ENCODE data around the gene STARD3. TPM values are rescaled to one million over a fixed set of nuclear protein-coding genes. Genes with fewer than 3 reads are reported as not detected.

The STARD3 gene
- total and polyA plus RNA-seq, 7 donors: 21.0 to 59.2 (median 37.0) TPM

DNA sequence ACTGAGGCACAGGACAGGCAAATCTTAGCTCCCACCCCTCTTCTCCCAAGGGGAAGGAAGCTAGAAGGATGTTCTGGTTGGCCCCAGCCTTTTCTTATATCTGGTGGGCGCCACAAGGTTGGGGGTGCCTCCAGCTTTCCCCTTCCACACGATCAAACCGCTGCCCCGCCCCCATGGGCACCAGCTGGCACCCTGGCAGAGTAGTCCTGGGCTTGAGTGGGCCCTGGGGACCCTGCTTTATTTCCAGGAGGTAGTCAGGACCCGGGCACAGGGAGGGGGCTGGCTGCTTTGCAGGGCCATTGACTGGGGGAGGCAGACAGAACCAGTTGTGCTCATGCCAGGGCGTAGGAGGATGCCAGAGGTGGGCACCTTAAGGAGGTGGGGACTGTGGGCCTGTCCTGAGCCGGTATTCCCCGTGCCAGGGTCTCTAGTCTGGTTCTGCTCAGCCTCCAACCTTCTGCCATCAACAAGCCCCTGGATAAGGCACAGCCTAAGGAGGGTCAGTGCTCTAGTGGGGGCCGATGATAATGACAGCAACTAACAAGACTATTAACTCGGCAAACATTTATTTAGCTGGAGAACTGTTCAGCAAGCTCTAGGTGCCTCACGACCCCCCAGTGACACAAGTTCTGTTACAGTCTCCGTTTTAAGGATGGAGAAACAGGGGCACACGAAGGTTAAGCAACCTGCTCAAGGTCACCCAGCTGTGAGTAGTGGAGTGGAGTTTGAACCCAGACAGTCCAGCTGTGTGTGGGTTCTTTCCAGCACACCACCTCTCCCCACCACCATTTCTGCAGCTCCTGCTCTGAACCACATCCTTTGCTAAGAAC lies 17.8 kb upstream of the STARD3 start:
- DNase-seq: no peak
- 25 to 56% methylated on average over 13 of the region's 13 CpGs for WGBS, 2 donors
- H3K4me1 ChIP-seq: peaks cover 0 to 33% (median 25%) of the 10 kb centered on the region in 4 donors
- no peaks in the 10 kb centered on the region for H3K36me3 ChIP-seq
- peak overlapping the region in 2 of 4 donors; percentile 55 to 70 for H3K4me3 ChIP-seq
- TF ChIP-seq EP300 (IDR thresholded peaks at IDR 0.05) (no peak), POLR2A (IDR thresholded peaks at IDR 0.05) (no peak), POLR2AphosphoS5 (IDR thresholded peaks at IDR 0.05) (no peak)
- intact Hi-C loops (cut with DNase I): no loop called here
- H3K27ac ChIP-seq: peak overlapping the region in 2 of 4 donors; percentile 67 to 77
- peaks cover 0 to 18% (median 6%) of the 10 kb centered on the region in 3 donors for H3K27me3 ChIP-seq
- H3K9me3 ChIP-seq: no peaks in the 10 kb centered on the region

DNA sequence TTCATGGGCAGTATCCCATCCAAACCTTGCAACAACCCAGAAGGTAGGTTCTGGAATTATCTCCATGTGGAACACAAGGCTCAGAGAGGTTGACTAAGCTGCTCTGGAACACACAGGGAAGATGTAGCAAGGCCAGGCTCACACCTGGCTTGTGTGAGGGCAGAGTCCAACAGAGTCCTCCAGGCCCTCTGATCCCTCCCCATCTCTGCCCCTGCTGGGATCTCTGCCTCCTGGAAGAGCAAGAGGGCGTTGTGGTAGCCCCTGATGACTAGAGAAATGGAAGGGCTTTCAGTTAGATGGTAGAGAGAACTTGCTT lies 17.2 kb upstream of the STARD3 start:
- no peak for TF ChIP-seq POLR2AphosphoS5 (IDR thresholded peaks at IDR 0.05)
- TF ChIP-seq POLR2A (IDR thresholded peaks at IDR 0.05): no peak
- no peak for TF ChIP-seq EP300 (IDR thresholded peaks at IDR 0.05)
- TF ChIP-seq, protein P1, sequence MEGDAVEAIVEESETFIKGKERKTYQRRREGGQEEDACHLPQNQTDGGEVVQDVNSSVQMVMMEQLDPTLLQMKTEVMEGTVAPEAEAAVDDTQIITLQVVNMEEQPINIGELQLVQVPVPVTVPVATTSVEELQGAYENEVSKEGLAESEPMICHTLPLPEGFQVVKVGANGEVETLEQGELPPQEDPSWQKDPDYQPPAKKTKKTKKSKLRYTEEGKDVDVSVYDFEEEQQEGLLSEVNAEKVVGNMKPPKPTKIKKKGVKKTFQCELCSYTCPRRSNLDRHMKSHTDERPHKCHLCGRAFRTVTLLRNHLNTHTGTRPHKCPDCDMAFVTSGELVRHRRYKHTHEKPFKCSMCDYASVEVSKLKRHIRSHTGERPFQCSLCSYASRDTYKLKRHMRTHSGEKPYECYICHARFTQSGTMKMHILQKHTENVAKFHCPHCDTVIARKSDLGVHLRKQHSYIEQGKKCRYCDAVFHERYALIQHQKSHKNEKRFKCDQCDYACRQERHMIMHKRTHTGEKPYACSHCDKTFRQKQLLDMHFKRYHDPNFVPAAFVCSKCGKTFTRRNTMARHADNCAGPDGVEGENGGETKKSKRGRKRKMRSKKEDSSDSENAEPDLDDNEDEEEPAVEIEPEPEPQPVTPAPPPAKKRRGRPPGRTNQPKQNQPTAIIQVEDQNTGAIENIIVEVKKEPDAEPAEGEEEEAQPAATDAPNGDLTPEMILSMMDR (IDR thresholded peaks at IDR 0.05): no peak
- 15 to 62% methylated on average over 1 of the region's 1 CpG for WGBS, 2 donors
- DNase-seq: no peak
- H3K27me3 ChIP-seq: peaks cover 1 to 16% (median 5%) of the 10 kb centered on the region in 3 donors
- H3K4me3 ChIP-seq: no peak overlapping the region
- intact Hi-C loops (cut with DNase I): loop anchor here (10.0 kb wide), 1 partner anchor 355 kb away; no protein-coding TSS in a partner anchor
- no peak overlapping the region for H3K27ac ChIP-seq
- no peaks in the 10 kb centered on the region for H3K36me3 ChIP-seq
- no peaks in the 10 kb centered on the region for H3K9me3 ChIP-seq
- H3K4me1 ChIP-seq: peaks cover 0 to 33% (median 25%) of the 10 kb centered on the region in 4 donors

DNA sequence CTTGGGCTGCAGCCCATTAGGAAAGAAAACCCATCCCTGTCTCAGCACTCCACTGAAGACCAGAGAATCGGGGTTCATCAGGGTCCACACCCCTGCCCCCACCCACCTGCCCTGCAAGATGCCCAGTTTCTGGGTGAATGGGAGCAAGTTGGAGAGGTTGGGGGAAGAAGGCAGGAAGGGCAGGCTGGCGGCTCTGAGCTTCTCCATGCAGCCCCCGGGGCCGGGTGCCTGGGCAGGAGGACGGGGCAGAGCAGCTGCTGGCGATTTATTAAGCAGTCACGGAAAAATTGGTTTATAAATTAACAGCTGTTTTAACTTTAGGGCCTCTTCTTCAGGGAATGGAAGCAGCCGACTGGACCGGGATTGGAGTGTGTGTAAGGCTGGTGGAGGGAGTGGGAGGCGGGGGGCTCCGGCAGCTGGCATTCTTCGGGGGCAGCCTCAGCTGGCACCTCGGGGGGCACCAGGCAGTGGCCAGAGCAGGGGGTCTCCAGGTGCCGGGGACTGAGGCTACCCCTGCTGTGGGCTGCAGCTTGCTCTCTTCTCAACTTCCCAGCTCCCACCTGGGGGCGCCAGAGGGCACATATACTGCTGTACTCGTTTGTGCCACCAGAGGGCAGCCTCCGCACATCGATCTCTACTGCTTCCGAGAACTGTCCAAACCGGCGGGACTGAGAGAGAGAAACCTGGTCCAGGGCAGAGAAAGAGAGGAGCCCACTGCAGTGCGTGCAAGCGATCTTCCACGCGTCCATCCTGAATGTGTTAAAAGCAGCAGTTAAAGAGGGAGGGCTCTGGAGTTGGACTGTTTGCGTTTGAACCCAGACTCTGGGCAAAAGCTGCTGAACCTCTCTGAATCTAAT lies 15.2 kb upstream of the STARD3 start:
- Histone ChIP-seq H3K27ac (no peak overlapping the region), H3K27me3 (peaks cover 14 to 32% (median 22%) of the 10 kb centered on the region in 3 donors), H3K4me1 (peaks cover 0 to 38% (median 30%) of the 10 kb centered on the region in 4 donors), H3K4me3 (no peak overlapping the region), H3K36me3 (no peaks in the 10 kb centered on the region), H3K9me3 (no peaks in the 10 kb centered on the region)
- intact Hi-C loops (cut with DNase I): loop anchor here (1.0 to 10.0 kb wide), 4 partner anchors 47 to 353 kb away; partner anchors contain the start of genes MIEN1 and PNMT
- TF ChIP-seq EP300 (IDR thresholded peaks at IDR 0.05) (no peak), POLR2AphosphoS5 (IDR thresholded peaks at IDR 0.05) (peak in 1 of 4 donors; percentile 9), POLR2A (IDR thresholded peaks at IDR 0.05) (no peak)
- TF ChIP-seq, protein P1 (IDR thresholded peaks at IDR 0.05): peak; percentile 99 to 100 (median 99)
- DNase-seq: peak; percentile 93
- 11% methylated on average over 26 of the region's 26 CpGs for WGBS, 2 donors

DNA sequence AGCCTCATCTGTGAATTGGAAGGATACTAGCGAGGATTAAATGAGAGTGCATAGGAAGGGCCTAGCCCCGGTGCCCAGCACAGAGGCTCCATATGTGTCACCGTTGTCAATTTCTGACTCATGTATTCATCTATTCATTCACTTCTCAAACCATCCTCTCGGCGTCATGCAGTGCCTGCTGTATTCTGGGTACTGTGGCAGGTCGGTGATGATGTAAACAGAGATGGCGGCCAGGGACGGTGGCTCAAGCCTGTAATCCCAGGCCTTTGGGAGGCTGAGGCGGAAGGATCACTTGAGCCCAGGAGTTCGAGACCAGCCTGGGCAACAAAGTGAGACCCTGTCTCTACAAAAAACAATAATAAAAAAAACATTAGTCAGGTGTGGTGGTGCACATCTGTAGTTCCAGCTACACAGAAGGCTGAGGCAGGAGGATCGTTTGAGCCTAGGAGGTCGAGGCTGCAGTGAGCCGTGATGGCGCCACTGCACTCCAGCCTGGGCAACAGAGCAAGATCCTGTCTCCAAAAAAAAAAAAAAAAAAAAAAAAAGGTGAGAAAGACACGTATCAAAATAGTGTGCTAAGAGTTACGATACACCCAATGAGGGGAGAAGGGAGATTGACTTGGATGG lies 14.5 kb upstream of the STARD3 start:
- peaks cover 0 to 41% (median 33%) of the 10 kb centered on the region in 4 donors for H3K4me1 ChIP-seq
- 59 to 60% methylated on average over 16 of the region's 16 CpGs for WGBS, 2 donors
- DNase-seq: no peak
- no peak overlapping the region for H3K27ac ChIP-seq
- TF ChIP-seq, protein P1 (IDR thresholded peaks at IDR 0.05): no peak
- TF ChIP-seq EP300 (IDR thresholded peaks at IDR 0.05): no peak
- no peak for TF ChIP-seq POLR2AphosphoS5 (IDR thresholded peaks at IDR 0.05)
- TF ChIP-seq POLR2A (IDR thresholded peaks at IDR 0.05): no peak
- no peak overlapping the region for H3K4me3 ChIP-seq
- no peaks in the 10 kb centered on the region for H3K36me3 ChIP-seq
- peaks cover 20 to 40% (median 29%) of the 10 kb centered on the region in 3 donors for H3K27me3 ChIP-seq
- H3K9me3 ChIP-seq: no peaks in the 10 kb centered on the region
- intact Hi-C loops (cut with DNase I): loop anchor here (1.0 to 10.0 kb wide), 5 partner anchors 46 to 352 kb away; partner anchors contain the start of genes MIEN1 and PNMT

Data from sigmoid colon (tissue), 7 donors.